NCI-H226 (cell line): ENCODE data around the gene SHANK3.

Experiments used
- DNase-seq: peaks from one replicate; pipeline ENCODE4 v3.0.0-alpha.2; 2015

The SHANK3 gene

GRCh38 chr22:50714631-50715179 is 42.1 kb downstream of the SHANK3 start:
- no peak for DNase-seq

DNA sequence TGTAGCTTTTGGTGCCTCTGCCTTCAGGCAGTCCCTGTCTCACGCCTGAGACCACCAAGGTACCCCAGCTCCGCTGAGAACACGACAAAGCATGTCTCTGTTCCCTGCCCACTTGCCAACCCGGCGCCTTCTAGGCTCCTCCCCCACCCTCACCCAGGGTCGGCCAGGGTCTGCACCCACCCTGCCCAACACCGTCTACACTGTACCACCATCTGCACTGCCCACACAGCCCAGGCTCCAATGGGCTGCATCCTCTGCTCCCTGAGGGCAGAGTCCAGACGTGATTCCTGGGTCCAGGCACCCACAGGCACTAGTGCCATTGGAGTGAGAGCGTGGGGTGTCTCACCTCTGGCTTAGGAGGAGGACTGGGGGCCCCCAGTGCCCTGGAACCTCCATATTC is 42.6 kb downstream of the SHANK3 start:
- no peak for DNase-seq

- DNase-seq: no peak
These were observed 43.2 kb downstream of the SHANK3 start for GRCh38 chr22:50715776-50716175.

DNA sequence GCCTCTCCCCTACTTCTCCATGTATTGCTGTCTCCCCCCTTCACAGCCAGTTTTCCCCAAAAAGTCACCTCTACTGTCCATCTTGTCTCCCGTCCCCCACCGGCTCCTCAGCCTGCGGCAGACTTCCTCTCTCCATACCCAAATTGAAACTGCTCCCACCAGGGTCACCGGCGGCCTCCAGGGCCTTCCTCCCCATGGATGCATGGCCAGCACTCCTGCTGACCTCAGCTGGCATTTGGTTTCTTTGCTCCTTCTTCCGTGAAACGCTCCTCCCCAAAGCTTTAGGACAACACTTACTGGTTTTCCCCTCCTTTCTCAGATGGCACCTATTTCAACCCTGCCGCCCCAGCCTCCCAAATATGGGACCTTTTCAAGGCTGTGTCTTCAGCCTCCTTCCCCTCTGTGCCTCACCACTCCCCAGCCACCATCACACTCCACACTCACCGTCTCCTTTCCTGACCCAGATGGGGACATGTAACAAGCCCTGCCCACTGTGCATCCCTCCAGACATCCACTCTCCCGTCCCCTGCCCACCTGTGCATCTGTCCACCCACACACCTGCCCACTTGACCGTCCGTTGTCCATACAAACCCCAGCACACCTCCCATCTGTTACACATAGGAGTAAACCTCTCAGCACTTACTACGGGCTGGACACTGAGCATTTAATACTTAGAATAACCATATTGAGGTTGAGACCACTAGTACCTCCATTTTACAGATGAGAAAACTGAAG is 43.8 kb downstream of the SHANK3 start:
- no peak for DNase-seq

DNA sequence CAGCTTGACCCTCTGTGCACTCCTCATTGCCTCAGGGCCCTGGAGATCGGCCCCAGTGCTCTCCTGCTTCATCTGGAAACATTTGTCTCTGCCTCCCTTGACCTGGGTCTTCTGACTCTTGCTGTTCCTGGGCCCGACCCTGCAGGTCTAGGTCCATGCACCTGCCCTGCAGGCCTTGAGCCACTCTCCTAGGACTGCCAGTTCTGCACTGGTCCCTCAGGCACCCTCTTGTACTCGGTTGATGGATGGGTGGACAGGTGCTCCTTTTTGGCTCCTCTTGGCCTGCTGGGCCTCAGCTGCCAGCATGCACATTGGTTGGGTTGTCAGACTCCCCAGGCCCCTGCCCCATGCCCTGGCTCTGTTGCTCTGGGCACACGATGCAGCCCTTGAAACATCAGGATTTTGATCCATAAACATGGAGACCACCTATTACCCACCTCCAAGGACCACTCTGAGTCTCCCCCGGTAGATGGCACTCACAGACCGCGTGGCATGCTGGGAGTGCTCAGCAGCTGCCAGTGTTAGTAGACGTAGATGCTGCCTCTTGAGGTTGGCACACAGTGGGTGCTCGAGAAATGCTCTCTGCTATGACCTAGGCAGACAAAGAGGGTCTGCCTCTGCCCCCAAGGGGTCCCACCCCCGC is 45.2 kb downstream of the SHANK3 start:
- no peak for DNase-seq

DNA sequence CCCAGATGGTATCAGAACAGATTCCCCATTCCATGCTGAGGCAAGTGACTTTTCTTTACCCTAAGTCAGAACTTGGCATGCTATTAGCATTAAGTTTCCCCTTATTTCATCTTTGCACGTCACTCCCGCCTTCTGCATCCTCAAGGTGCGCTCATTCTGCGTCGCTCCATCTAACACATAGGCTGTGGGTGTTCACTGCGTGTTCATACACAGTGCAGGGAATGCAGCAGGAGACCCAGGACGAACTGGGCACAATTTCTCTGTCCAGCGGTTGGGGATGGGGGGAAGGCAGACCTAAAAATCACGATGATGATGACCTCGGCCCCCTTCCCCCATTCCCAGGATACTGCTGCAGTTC is 45.7 kb downstream of the SHANK3 start:
- DNase-seq: no peak

DNA sequence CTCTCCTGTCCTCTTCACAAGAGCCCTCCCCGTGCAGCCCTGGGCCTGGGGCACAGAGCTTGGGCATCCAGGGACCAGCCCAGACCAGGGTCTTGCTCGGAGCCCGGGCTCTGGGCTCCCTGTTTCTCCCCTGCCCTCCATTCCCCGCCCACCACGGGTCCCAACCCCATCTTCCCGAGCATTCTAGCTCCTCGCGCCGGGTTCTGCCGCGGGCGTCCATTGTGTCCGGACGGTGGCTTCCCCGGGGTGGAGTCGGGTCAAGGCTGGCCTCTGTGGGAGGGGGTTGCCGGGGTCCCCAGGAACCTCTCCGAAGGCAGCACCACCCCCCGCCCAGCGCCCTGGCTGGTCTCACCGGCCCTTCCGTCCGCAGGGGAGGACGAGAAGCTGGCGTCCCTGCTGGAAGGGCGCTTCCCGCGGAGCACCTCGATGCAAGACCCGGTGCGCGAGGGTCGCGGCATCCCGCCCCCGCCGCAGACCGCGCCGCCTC is 47.2 kb downstream of the SHANK3 start:
- DNase-seq: no peak

DNA sequence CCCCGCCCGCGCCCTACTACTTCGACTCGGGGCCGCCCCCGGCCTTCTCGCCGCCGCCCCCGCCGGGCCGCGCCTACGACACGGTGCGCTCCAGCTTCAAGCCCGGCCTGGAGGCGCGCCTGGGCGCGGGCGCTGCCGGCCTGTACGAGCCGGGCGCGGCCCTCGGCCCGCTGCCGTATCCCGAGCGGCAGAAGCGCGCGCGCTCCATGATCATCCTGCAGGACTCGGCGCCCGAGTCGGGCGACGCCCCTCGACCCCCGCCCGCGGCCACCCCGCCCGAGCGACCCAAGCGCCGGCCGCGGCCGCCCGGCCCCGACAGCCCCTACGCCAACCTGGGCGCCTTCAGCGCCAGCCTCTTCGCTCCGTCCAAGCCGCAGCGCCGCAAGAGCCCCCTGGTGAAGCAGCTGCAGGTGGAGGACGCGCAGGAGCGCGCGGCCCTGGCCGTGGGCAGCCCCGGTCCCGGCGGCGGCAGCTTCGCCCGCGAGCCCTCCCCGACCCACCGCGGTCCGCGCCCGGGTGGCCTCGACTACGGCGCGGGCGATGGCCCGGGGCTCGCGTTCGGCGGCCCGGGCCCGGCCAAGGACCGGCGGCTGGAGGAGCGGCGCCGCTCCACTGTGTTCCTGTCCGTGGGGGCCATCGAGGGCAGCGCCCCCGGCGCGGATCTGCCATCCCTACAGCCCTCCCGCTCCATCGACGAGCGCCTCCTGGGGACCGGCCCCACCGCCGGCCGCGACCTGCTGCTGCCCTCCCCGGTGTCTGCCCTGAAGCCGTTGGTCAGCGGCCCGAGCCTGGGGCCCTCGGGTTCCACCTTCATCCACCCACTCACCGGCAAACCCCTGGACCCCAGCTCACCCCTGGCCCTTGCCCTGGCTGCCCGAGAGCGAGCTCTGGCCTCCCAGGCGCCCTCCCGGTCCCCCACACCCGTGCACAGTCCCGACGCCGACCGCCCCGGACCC is 48.0 kb downstream of the SHANK3 start:
- DNase-seq: no peak

- no peak for DNase-seq
These were observed 48.7 kb downstream of the SHANK3 start for GRCh38 chr22:50721257-50721844.

- no peak for DNase-seq
These were observed 49.6 kb downstream of the SHANK3 start for GRCh38 chr22:50722048-50722701.
